ENCODE measurements around the gene MME.

The MME gene

GRCh38 chr3:155219106-155219505 is 139.0 kb downstream of the MME start:
- no peak for TF ChIP-seq EZH2phosphoT487 (IDR thresholded peaks at IDR 0.05; ENCODE audit: borderline replicate concordance)
- TF ChIP-seq CTCF (conservative IDR thresholded peaks at IDR 0.05; ENCODE audit: low read length): no peak
- no peak overlapping the region for H2AFZ ChIP-seq (ENCODE audit: low read length)
- no peaks in the 10 kb centered on the region for H3K9me2 ChIP-seq (replicated peaks; ENCODE audit: low read depth, low read length)
- no peak overlapping the region for H3K4me3 ChIP-seq (ENCODE audit: low read length, poor library complexity, severe bottlenecking)
- H3K9ac ChIP-seq (ENCODE audit: low read depth, low read length, poor library complexity, severe bottlenecking): no peak overlapping the region
- H3K4me2 ChIP-seq (ENCODE audit: low read depth, low read length, poor library complexity, severe bottlenecking): no peak overlapping the region
- H3K79me2 ChIP-seq (ENCODE audit: insufficient read depth, low read length): no peaks in the 10 kb centered on the region
- no peaks in the 10 kb centered on the region for H3K4me1 ChIP-seq (ENCODE audit: insufficient read depth, low read length, poor library complexity, severe bottlenecking)
- H3K36me3 ChIP-seq (ENCODE audit: insufficient read depth, low read length): no peaks in the 10 kb centered on the region
- H3F3A ChIP-seq (ENCODE audit: low read depth): no peaks in the 10 kb centered on the region
- no peaks in the 10 kb centered on the region for H3K27me3 ChIP-seq (ENCODE audit: insufficient read depth, low read length, poor library complexity, severe bottlenecking)
- H3K9me3 ChIP-seq (ENCODE audit: insufficient read depth, low read depth, low read length): no peaks in the 10 kb centered on the region; the same call in 1 of the 2 replicates
- no peaks in the 10 kb centered on the region for H4K20me1 ChIP-seq (ENCODE audit: insufficient read depth, low read length, poor library complexity, severe bottlenecking)

GRCh38 chr3:155225417-155225816 is 145.3 kb downstream of the MME start:
- no peaks in the 10 kb centered on the region for H3K4me1 ChIP-seq (ENCODE audit: insufficient read depth, low read length, poor library complexity, severe bottlenecking)
- H3K9me3 ChIP-seq (ENCODE audit: insufficient read depth, low read depth, low read length): no peaks in the 10 kb centered on the region; the same call in 1 of the 2 replicates
- H3K9ac ChIP-seq (ENCODE audit: low read depth, low read length, poor library complexity, severe bottlenecking): no peak overlapping the region
- H3K27me3 ChIP-seq (ENCODE audit: insufficient read depth, low read length, poor library complexity, severe bottlenecking): peaks cover 24% of the 10 kb centered on the region
- no peaks in the 10 kb centered on the region for H3K79me2 ChIP-seq (ENCODE audit: insufficient read depth, low read length)
- H2AFZ ChIP-seq (ENCODE audit: low read length): no peak overlapping the region
- H3F3A ChIP-seq (ENCODE audit: low read depth): no peaks in the 10 kb centered on the region
- no peaks in the 10 kb centered on the region for H4K20me1 ChIP-seq (ENCODE audit: insufficient read depth, low read length, poor library complexity, severe bottlenecking)
- H3K4me2 ChIP-seq (ENCODE audit: low read depth, low read length, poor library complexity, severe bottlenecking): no peak overlapping the region
- TF ChIP-seq CTCF (conservative IDR thresholded peaks at IDR 0.05; ENCODE audit: low read length) (no peak), EZH2phosphoT487 (IDR thresholded peaks at IDR 0.05; ENCODE audit: borderline replicate concordance) (no peak)
- H3K9me2 ChIP-seq (replicated peaks; ENCODE audit: low read depth, low read length): no peaks in the 10 kb centered on the region
- H3K4me3 ChIP-seq (ENCODE audit: low read length, poor library complexity, severe bottlenecking): no peak overlapping the region
- H3K36me3 ChIP-seq (ENCODE audit: insufficient read depth, low read length): no peaks in the 10 kb centered on the region

GRCh38 chr3:155227141-155227540 is 147.0 kb downstream of the MME start:
- H4K20me1 ChIP-seq (ENCODE audit: insufficient read depth, low read length, poor library complexity, severe bottlenecking): no peaks in the 10 kb centered on the region
- H3K4me2 ChIP-seq (ENCODE audit: low read depth, low read length, poor library complexity, severe bottlenecking): no peak overlapping the region

More at GRCh38 chr3:155227141-155227540, 147.0 kb downstream of the MME start:
- H3K9ac ChIP-seq (ENCODE audit: low read depth, low read length, poor library complexity, severe bottlenecking): no peak overlapping the region
- no peak overlapping the region for H3K4me3 ChIP-seq (ENCODE audit: low read length, poor library complexity, severe bottlenecking)
- no peaks in the 10 kb centered on the region for H3F3A ChIP-seq (ENCODE audit: low read depth)
- H3K9me2 ChIP-seq (replicated peaks; ENCODE audit: low read depth, low read length): no peaks in the 10 kb centered on the region
- peaks cover 29% of the 10 kb centered on the region for H3K27me3 ChIP-seq (ENCODE audit: insufficient read depth, low read length, poor library complexity, severe bottlenecking)
- H3K79me2 ChIP-seq (ENCODE audit: insufficient read depth, low read length): no peaks in the 10 kb centered on the region
- H3K36me3 ChIP-seq (ENCODE audit: insufficient read depth, low read length): no peaks in the 10 kb centered on the region
- H3K4me1 ChIP-seq (ENCODE audit: insufficient read depth, low read length, poor library complexity, severe bottlenecking): no peaks in the 10 kb centered on the region
- TF ChIP-seq EZH2phosphoT487 (IDR thresholded peaks at IDR 0.05; ENCODE audit: borderline replicate concordance): no peak
- TF ChIP-seq CTCF (conservative IDR thresholded peaks at IDR 0.05; ENCODE audit: low read length): no peak
- H3K9me3 ChIP-seq (ENCODE audit: insufficient read depth, low read depth, low read length): no peaks in the 10 kb centered on the region
- H2AFZ ChIP-seq (ENCODE audit: low read length): no peak overlapping the region
